Mucosa of rectum (tissue), 2 donors: ENCODE measurements around the gene SLC24A4.
A peak's percentile ranks its signal among the peaks of the same experiment; 100 is the strongest.

Source experiments
- H3K27ac ChIP-seq, 2 donors: one replicate each; pipeline ENCODE4 v1.7.0; 2013; ENCODE audit warnings: inconsistent platforms in 2 of 2, low read depth in 2 of 2, low read length in 2 of 2
- H3K27me3 ChIP-seq, 2 donors: one replicate each; pipeline ENCODE4 v1.7.0; 2013; ENCODE audit warnings: low read length in 2 of 2; ENCODE audit not compliant: control insufficient read depth in 2 of 2, insufficient read depth in 2 of 2
- H3K36me3 ChIP-seq, 2 donors: one replicate each; pipeline ENCODE4 v1.7.0; 2013; ENCODE audit warnings: low read length in 2 of 2; ENCODE audit not compliant: control insufficient read depth in 2 of 2, insufficient read depth in 2 of 2
- H3K4me1 ChIP-seq, 2 donors: one replicate each; pipeline ENCODE4 v1.7.0; 2013; ENCODE audit warnings: low read length in 2 of 2, mild to moderate bottlenecking in 1 of 2; ENCODE audit not compliant: control insufficient read depth in 2 of 2, insufficient read depth in 2 of 2
- H3K4me3 ChIP-seq, 2 donors: one replicate each; pipeline ENCODE4 v1.7.0; 2013; ENCODE audit warnings: low read length in 2 of 2
- H3K9ac ChIP-seq, 2 donors: one replicate each; pipeline ENCODE4 v1.7.0; 2013; ENCODE audit warnings: low read length in 2 of 2, low read depth in 1 of 2, mild to moderate bottlenecking in 1 of 2
- H3K9me3 ChIP-seq, 2 donors: one replicate each; pipeline ENCODE4 v1.7.0; 2013; ENCODE audit warnings: low read length in 2 of 2; ENCODE audit not compliant: control insufficient read depth in 2 of 2
- donor health status: healthy.
- donor health status: Normal muscosa, but diverticular disease.

Gene SLC24A4

GRCh38 chr14:92459950-92460421, 137.0 kb downstream of the SLC24A4 start:
- H3K27ac ChIP-seq, result no peak overlapping the region
- peaks cover 2 to 6% of the 10 kb centered on the region in 2 donors for H3K4me1 ChIP-seq
- H3K36me3 ChIP-seq, result no peaks in the 10 kb centered on the region
- no peak overlapping the region for H3K4me3 ChIP-seq
- H3K9me3 ChIP-seq, result no peaks in the 10 kb centered on the region
- no peak overlapping the region for H3K9ac ChIP-seq
- no peaks in the 10 kb centered on the region for H3K27me3 ChIP-seq

GRCh38 chr14:92460541-92460915, 137.6 kb downstream of the SLC24A4 start:
- Histone ChIP-seq H3K27me3 (no peaks in the 10 kb centered on the region), H3K4me1 (peaks cover 2 to 6% of the 10 kb centered on the region in 2 donors), H3K27ac (no peak overlapping the region), H3K4me3 (no peak overlapping the region), H3K9me3 (no peaks in the 10 kb centered on the region), H3K9ac (no peak overlapping the region), H3K36me3 (no peaks in the 10 kb centered on the region)

- Histone ChIP-seq H3K4me1 (peaks cover 2 to 6% of the 10 kb centered on the region in 2 donors), H3K27ac (peak overlapping the region in 1 of 2 donors; percentile 14), H3K9me3 (no peaks in the 10 kb centered on the region), H3K36me3 (no peaks in the 10 kb centered on the region), H3K27me3 (no peaks in the 10 kb centered on the region), H3K9ac (peak overlapping the region in 1 of 2 donors; percentile 21), H3K4me3 (no peak overlapping the region)
Observed at GRCh38 chr14:92460916-92461579, 138.1 kb downstream of the SLC24A4 start.

GRCh38 chr14:92461891-92462290, 138.9 kb downstream of the SLC24A4 start:
- no peaks in the 10 kb centered on the region for H3K36me3 ChIP-seq
- H3K27me3 ChIP-seq, result no peaks in the 10 kb centered on the region
- H3K4me1 ChIP-seq, result peaks cover 0 to 6% of the 10 kb centered on the region in 2 donors
- peak overlapping the region in 1 of 2 donors; percentile 14 for H3K27ac ChIP-seq
- peaks cover 0 to 2% of the 10 kb centered on the region in 2 donors for H3K9me3 ChIP-seq
- no peak overlapping the region for H3K4me3 ChIP-seq
- H3K9ac ChIP-seq, result no peak overlapping the region

GRCh38 chr14:92462568-92462967, 139.6 kb downstream of the SLC24A4 start:
- H3K9ac ChIP-seq, result no peak overlapping the region
- H3K36me3 ChIP-seq, result no peaks in the 10 kb centered on the region
- H3K9me3 ChIP-seq, result peaks cover 0 to 3% of the 10 kb centered on the region in 2 donors
- no peak overlapping the region for H3K4me3 ChIP-seq
- H3K27ac ChIP-seq, result no peak overlapping the region
- peaks cover 0 to 6% of the 10 kb centered on the region in 2 donors for H3K4me1 ChIP-seq
- no peaks in the 10 kb centered on the region for H3K27me3 ChIP-seq

- no peaks in the 10 kb centered on the region for H3K36me3 ChIP-seq
- H3K27me3 ChIP-seq, result no peaks in the 10 kb centered on the region
- no peak overlapping the region for H3K9ac ChIP-seq
- peaks cover 0 to 6% of the 10 kb centered on the region in 2 donors for H3K4me1 ChIP-seq
- H3K9me3 ChIP-seq, result peaks cover 0 to 3% of the 10 kb centered on the region in 2 donors
- H3K27ac ChIP-seq, result no peak overlapping the region
- no peak overlapping the region for H3K4me3 ChIP-seq
Observed at GRCh38 chr14:92463141-92463540, 140.2 kb downstream of the SLC24A4 start.

GRCh38 chr14:92464156-92464555, 141.2 kb downstream of the SLC24A4 start:
- Histone ChIP-seq H3K9ac (no peak overlapping the region), H3K27ac (no peak overlapping the region), H3K27me3 (no peaks in the 10 kb centered on the region), H3K36me3 (no peaks in the 10 kb centered on the region), H3K4me1 (peaks cover 0 to 6% of the 10 kb centered on the region in 2 donors), H3K4me3 (no peak overlapping the region), H3K9me3 (peaks cover 0 to 3% of the 10 kb centered on the region in 2 donors)

GRCh38 chr14:92464716-92465115, 141.8 kb downstream of the SLC24A4 start:
- Histone ChIP-seq H3K9ac (no peak overlapping the region), H3K27ac (no peak overlapping the region), H3K36me3 (no peaks in the 10 kb centered on the region), H3K4me1 (peaks cover 0 to 6% of the 10 kb centered on the region in 2 donors), H3K4me3 (no peak overlapping the region), H3K27me3 (no peaks in the 10 kb centered on the region), H3K9me3 (peaks cover 0 to 3% of the 10 kb centered on the region in 2 donors)

- Histone ChIP-seq H3K4me3 (no peak overlapping the region), H3K9ac (no peak overlapping the region), H3K27me3 (no peaks in the 10 kb centered on the region), H3K4me1 (peaks cover 0 to 6% of the 10 kb centered on the region in 2 donors), H3K27ac (no peak overlapping the region), H3K36me3 (no peaks in the 10 kb centered on the region), H3K9me3 (peaks cover 0 to 3% of the 10 kb centered on the region in 2 donors)
Observed at GRCh38 chr14:92465353-92466055, 142.5 kb downstream of the SLC24A4 start.

- no peak overlapping the region for H3K4me3 ChIP-seq
- no peaks in the 10 kb centered on the region for H3K27me3 ChIP-seq
- H3K9me3 ChIP-seq, result peaks cover 0 to 3% of the 10 kb centered on the region in 2 donors
- H3K27ac ChIP-seq, result no peak overlapping the region
- peaks cover 0 to 1% of the 10 kb centered on the region in 2 donors for H3K4me1 ChIP-seq
- H3K9ac ChIP-seq, result no peak overlapping the region
- no peaks in the 10 kb centered on the region for H3K36me3 ChIP-seq
Observed at GRCh38 chr14:92466059-92466458, 143.1 kb downstream of the SLC24A4 start.
